Cardiac septum (tissue), 1 donor: Measurements from ENCODE around the gene WDR86. TPM values are rescaled to one million over a fixed set of nuclear protein-coding genes. Genes with fewer than 3 reads are reported as not detected.

ENCODE experiments used
- DNase-seq: peaks from one replicate; pipeline ENCODE4 v3.0.0-alpha.2; 2020; ENCODE audit warnings: low spot score
- intact Hi-C: fragments of 100-400 bp; cut with DNase I; formaldehyde crosslinking; loops from one replicate; pipeline ENCODE4 v1.14.0; 2022
- total RNA-seq: library from RNA; stranded (reverse); fragmentation: NEBNext Ultra II Directional; extraction: Animal tissue kit (Norgen Biotek cat#: 25700); gene quantifications from one replicate; pipeline ENCODE4 v1.2.1, GENCODE V29; 2021
- donor health status: DM: no; HTN: no; CAD: no.

WDR86 gene
- total RNA-seq, 1 donor from 2014 or later: not detected

DNA sequence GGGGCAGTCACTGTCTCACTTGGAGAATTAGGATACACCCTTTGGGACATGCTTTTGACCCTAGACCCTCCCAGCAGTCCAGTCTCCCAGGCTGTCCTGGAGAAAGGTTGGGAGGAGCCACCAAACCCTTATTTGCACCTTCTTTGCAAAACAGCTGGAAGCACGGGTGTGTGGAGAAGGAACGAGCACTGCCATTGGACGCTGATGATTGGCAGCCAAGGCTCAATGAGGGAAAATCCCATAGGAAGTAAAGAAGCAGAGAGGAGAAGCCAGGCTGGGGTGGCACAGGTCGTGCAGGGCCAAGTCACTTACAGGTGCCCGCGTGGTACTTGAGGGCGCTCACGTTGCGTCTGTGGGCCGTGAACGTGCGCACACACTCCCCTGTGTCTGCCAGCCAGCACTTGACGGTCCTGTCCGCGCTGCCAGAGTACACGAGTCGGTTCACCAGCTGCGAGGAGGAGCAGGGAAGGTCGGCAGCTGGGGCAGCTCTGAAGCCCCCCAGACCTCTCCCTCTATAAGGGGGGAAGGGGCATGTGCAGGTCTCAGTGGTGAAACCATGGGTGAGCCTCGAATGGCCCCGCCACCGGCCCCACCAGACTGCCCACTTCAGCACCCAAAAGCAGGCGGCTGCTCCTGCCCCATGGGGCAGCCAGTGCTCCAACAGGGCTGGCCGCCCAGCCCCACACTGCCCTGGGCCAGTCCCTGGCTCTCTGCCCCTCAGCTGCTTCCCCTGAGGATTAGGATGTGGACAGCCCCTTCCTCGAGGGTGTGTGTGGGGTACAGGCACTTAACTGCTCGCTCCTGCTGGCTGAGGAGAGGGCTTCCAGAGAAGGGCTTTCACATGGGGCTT is 24.8 kb downstream of the WDR86 start:
- intact Hi-C loops: no loop called here
- DNase-seq: no peak

DNA sequence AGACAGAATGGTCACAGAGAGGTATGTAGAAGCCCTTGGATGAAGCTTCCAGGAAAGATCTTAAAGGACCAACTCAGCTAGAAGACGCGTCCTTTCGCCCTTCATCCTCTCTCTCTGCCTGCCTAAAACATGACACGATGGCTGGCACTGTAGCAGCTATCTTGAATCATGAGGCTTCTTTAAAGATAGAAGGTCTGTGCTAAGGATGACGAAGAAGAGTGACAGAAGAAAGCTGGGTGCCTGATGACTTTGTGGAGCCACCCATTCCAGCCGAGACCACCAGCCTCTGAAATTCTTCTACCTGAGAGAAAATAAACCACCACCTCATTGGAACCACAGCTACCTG is 25.5 kb downstream of the WDR86 start:
- intact Hi-C loops: no loop called here
- no peak for DNase-seq

DNA sequence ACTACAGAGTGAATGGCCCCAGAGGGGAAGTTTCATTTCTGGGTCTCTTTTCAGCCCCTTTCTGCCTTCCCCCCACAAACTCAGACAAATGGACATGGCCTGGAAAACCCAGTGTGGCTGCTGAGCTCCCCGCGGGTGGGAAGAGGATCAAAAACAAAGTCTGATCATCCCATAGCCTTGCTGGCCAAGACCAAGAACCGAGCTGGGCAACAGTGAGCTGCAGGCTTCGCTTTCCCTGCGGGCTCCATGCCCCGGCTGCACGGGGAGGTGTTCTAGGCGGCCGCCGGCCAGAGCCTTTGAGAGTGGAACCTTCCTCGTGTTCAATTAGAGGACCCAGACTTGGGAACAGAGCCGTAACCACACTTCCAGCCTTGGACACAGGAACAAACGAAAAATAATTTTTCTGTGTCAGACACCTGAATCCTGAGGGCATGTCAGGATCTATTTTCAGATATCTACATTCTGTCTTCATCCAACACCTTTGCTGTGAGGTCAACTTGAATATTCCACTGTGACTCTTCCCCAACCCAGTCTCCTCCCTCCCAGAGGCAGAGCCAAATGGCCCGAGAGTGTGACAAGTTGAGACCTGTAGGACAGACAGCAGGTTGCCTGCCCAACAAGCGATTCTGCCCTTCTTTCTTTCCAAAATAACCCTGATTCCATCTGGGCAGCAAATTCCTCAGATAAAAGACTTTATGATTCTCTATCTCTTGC is 26.0 kb downstream of the WDR86 start:
- intact Hi-C loops: no loop called here

DNA sequence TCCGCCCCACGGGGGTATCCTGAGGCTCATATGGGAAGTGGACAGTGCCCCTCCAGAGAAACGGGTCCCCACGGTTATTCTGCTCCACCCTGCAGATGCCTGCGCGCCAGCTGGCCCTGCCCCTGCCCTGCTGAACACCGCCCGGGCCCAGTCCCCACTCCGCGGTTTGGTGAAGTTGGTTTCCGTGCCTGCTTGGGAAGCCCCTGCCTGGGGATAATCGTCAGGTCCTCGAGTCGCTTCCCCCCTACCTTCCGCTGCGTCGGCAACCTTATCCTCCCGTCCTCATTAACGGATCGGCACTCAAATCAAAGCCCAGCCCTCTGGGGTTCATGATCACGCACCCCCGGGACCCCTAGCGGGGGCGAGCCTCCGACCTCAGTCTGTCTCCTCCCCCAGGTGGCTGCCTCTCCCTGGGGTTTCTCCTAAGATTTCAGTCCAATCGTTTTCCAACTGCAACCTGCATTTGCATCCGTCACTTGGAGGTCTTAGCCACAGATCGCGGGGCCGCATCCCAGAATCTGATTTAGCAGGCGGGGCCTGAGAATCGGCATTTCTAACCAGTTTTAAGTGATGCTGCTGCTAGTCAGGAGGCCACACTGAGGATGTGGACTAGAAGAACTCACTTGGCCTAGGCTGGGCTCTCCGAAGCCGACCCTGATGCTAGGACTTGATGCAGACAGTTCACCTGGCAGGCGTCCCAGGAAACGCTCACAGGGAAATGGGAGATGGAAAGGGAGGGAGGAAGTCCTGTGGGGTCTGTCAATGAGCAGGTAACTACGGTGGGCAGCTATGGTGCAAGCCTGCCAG is 27.6 kb downstream of the WDR86 start:
- no peak for DNase-seq
- intact Hi-C loops: no loop called here

More for the DNA sequence above, 26.0 kb downstream of the WDR86 start:
- DNase-seq: no peak

DNA sequence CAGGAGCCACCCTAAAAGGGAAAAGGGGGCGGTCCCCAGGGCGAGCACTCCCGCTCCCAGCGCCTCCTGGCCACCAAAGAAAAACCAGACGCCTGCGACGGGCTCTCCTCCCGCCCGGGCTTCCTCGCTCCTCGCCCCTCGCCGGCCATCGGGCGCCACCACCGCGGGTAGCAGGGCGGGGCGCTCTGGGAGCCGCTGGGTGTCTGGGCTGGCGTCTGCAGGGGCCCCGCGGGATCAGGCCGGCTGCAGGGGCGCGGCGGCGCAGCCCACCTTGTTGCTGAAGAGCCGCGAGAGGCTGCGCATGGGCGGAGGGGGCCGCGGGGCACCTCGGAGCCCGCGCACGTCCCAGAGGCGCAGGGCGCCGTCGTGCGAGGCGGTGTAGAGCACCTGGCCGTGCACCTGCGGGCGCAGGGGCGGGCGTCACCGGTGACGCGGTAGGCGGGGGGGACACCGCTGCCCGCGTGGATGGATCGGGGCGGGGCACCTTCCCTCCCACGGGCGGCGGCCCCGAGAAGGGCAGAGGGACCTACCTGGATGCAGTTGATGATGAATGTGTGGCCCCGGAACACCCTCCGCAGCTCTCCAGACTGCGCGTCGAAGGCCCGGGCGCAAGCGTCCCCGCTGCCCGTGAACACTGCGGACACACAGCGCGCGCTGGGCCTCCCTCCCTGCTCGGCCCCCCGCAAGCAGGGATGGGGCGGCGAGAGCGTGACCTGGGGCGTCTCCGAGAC is 28.3 kb downstream of the WDR86 start:
- intact Hi-C loops: no loop called here

DNA sequence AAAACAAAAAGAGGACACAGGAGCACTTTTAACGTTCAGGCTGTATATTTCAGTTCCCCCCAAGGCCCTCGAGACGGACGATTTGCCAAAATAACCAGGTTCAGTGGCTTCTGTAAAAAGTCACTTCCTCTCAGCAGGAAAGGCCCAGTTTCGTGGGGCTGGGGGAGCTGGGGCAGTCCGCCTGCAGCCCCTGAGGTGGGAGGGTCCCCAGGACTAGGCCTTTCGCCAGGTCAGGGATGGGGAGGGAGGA is 28.8 kb downstream of the WDR86 start:
- intact Hi-C loops: no loop called here
- DNase-seq: no peak

More for the DNA sequence above, 28.3 kb downstream of the WDR86 start:
- no peak for DNase-seq

DNA sequence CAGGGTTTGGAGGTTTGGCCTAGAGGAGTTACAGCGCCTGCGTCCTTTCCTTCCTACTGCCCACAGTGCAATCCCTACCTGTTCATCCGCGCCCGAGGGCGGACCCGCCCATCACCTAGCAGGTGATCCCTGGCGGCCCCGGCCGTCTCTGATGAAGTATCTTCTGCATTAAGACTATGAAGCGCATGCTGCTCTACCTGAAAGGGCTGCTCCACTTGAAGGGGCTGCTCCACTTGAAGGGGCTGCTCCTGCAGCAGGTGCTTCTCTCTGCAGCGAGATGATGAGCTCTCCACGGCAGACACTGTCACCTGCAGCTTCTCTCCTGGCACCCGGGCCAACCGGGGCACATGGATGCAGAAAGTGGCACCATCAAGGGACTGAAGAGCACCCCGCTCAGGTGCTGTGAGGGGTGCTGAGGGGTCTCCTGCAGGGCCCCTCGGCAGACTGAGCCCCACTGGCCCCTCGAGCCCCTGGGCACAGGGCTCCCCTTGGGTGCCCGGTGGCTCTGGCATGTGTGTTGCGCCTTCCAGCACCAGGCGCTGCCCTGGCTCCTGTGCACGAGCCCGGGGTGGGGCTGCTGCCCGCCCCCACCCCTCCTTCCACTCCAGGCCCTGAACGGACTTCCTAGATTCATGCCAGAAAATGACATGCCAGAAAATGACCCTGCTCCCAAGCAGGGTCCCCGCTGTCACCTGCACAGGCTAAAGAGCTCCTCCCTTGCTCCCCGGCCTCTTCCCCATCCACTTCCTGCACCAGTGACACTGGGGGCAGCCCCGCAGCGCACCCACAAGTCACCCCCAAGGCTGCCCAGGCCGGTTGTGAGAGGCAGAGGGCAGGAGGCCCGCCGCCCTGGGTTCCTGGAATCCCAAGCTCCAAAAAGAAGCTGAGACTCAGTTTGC is 29.4 kb downstream of the WDR86 start:
- intact Hi-C loops: no loop called here
- no peak for DNase-seq

DNA sequence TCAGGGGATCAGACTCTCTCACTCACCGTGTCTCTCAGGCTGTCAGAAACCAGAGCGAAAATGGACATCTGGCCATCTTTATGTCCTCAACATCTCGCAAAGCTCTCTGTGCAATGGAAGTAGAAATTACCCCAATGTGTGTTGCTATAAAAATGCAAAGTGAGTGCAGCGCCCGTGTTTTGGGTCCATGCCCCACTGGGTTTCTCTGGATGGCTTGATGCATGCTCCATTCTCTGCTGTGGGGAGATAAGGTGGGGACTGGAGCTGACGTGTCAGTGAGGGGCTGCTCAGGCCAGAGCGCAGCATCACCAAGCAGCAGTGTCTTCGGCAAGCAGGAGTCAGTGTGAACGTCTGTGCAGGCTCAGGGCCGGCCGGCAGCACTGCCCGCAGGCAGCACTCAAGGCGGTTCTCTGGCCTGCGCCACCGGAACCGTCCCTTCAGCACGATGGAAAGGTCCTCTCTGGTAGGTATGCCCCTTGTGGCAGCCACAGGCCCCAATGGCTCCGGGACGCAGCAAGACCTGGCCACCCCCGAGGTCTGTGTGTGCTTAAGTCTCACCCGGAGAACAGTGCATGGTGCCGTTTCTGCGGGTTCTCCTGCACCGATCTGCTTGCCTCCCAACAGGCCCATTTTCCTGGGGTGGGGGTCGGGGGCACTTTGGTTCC is 30.2 kb downstream of the WDR86 start:
- intact Hi-C loops: loop anchor here (10.0 kb wide), 1 partner anchor 155 kb away; no protein-coding TSS in a partner anchor
- DNase-seq: no peak

DNA sequence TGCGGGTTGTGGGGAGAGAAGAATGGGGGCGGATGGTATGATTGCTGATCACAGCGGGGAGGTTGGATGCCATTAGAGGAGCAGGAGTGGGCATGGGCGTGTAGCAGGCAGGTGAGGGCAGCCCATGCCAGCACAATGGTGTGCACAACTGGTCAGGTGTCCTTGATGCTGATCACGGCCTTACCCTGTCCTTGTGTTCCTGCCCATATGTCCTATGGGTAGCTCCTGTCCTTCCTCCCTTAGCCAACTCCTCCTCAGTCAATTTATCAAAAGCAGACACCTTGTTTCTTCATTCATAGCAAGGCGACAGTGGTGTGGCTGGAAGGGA is 30.7 kb downstream of the WDR86 start:
- DNase-seq: no peak
- intact Hi-C loops: loop anchor here (10.0 kb wide), 1 partner anchor 156 kb away; no protein-coding TSS in a partner anchor

DNA sequence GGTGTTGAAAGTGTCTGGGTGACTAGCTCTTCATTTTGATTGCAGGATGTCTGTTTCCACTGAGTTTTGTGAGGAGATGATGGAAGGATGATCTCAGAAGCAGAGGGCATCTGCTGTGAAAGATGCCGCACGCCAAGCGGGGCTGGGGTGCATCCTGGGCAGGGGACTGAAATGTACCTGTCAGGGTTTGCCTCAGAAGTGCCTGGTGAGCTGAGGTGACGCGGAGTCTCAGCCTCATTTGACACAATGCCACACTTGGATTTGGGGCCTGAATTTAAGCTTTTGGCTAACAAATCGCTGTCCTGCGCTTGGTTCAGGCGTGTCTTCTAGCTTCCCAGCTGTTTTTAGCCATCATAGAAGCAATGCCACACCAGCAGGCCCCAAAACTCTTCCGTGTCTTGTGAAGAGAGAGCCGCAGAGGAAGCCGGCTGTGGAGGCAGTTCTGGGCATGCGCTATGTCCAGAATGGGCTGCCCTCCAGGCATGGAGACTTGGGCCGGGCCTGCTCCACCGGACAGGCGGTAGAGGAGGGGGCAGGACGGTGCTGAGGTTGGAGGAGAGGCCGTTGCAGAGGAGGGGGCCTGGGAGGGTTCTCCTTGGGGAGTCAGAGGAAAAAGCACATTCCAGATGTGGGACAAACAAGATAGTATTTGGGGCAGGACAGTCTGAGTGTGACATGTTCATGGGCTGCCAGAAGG is 31.2 kb downstream of the WDR86 start:
- peak; percentile 58 for DNase-seq
- intact Hi-C loops: loop anchor here (10.0 kb wide), 1 partner anchor 156 kb away; no protein-coding TSS in a partner anchor

DNA sequence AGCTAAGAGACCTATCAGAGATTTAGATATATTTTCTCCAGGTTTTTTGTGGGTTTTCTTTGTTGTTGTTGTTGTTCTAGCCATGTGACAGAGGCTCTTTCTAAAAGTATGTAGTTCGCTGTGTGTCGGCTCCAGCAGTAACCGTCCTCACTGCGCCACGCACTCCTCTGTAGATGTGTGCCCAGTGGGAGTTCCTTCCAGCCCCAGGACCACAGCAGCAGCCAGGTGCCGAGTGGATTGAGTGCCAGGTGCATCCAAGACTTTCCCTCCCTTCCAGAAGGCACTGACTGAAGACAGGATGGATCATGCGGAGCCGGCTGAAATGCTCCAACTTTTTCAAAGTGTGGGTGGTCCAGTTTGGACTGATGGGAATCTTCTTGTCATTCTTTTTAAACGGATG is 31.8 kb downstream of the WDR86 start:
- intact Hi-C loops: loop anchor here (10.0 kb wide), 1 partner anchor 157 kb away; no protein-coding TSS in a partner anchor
- peak; percentile 73 for DNase-seq

DNA sequence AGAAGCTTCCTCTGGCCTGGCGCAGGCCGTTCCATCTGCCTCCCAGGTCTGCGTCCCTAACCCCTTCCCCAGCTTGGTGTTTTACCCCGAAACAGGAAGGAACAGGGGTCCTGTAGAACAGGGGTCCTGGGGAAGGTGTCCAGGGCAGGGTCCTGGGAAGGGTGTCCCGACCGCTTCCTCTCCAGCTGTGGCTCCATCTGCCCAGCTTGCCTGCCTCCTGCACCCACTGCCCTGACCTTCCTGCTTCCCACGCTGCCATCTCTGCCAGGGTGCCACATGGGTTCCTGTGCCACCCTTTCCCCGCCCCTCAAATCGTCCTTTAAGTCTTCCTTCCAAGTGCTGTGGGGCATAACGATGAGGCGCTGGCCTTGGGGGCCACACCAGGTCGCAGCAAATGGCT is 32.4 kb downstream of the WDR86 start:
- DNase-seq: peak; percentile 61
- intact Hi-C loops: loop anchor here (10.0 kb wide), 1 partner anchor 157 kb away; no protein-coding TSS in a partner anchor

DNA sequence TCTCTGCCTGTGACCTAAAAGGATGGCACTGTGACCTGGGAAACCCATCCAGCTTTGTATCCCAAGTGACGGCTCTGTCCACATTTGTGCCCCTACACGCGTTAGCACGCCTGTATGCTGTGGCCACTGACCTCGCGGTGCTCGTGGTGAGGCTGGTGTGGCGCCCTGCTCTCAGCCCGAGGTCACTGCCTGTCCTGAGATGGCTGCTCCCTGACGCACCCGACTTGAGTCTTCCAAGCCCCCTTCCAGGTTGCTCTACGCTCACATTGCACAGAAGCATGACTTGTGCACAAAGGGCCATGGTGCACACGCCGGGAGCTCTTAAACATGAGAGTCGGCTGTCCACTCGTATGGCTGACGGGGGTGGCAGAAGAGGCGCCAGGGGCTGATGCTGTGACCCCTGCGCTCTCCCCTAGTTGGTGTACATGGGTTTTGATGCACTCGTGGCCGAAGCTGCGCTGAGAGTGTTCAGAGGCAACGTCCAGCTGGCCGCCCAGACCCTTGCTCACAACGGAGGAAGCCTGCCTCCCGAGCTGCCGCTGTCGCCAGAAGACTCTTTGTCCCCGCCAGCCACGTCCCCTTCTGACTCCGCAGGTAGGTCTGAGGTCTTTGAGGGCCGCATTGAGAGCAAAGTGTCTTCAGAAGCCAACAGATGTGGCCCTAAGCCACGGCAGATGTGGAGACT is 33.5 kb downstream of the WDR86 start:
- intact Hi-C loops: loop anchor here (10.0 kb wide), 1 partner anchor 158 kb away; no protein-coding TSS in a partner anchor
- DNase-seq: peak; percentile 43

DNA sequence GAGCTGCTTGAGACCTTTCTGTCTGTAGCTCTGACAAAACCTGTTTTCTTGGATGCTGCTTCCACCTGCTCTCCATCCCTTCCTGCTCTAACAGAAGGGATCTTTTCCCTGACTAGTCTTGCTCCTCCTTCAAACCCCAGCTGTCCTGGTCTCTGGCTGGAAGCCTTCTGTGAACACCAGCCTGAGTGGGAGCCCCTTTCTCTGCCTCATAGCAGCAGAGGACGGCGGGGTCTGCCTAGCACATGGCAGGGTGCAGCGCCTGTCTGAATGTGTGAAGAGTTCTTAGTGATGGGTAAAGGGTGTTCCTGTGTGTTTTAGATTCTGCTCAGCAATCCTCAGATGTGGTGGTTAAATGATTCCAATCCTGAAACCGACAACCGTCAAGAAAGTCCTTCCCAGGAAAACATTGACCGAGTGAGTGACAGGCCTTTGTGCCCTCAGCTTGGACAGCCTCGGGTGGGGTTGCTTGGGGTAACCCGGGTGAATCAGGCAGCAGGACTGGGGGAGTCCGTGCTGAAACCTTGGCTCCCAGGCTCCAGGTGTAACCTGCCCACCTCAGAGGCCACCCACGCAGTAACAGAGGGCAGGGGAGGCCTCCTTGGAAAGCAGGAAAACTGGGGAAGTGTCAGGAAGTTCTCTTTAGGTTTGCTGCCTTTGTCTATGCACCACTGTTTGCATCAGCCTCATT is 34.2 kb downstream of the WDR86 start:
- intact Hi-C loops: loop anchor here (10.0 kb wide), 1 partner anchor 159 kb away; no protein-coding TSS in a partner anchor
- DNase-seq: peak; percentile 69

DNA sequence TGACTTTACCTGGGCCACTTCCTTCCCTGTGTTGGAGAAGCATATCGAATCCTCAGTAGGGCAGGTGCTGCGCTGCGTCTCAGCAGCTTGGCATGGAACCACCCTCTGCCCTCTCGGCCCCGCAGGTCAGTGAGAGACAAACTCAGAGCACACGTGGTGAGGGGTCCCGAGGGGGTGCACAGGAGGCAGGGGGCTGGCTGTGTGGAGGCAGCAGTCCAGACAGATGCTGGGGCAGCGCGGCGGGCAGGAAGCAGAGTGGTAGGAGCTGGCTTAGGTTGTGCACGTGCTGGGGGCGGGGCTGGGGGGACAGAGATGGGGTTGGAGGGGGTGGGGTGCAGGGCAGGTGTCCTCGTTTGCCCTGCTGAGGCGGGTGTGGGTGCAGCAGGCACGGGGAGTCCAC is 35.1 kb downstream of the WDR86 start:
- peak; percentile 47 for DNase-seq
- intact Hi-C loops: loop anchor here (10.0 kb wide), 1 partner anchor 160 kb away; no protein-coding TSS in a partner anchor

DNA sequence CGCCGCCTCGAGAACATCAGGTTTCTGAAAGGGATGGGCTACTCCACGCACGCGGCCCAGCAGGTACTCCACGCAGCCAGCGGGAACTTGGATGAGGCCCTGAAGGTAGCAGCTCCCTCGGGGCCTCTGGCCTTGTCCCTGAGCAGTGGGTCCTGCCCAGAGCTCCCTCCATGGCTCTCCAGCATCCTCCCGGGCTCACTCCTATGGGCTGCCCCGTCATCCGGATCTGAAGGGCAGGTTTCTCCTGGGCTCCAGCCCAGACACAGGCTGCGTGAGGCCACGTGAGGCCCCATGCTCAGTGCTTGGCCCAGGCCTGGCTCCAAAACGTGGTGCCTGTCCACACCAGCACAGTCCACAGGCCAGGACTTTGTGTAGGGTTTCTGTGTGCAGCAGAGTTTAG is 35.7 kb downstream of the WDR86 start:
- peak; percentile 50 for DNase-seq
- intact Hi-C loops: loop anchor here (10.0 kb wide), 1 partner anchor 161 kb away; no protein-coding TSS in a partner anchor
